Panc1 (cell line): ENCODE results near the gene CHSY1. TPM values are rescaled to one million over a fixed set of nuclear protein-coding genes. Genes with fewer than 3 reads are reported as not detected.

Experiments
- ATAC-seq: fragments of 200-7000 bp; cut with Tn5 transposase; 2 replicates; pipeline ENCODE4 v1.9.1; 2020; ENCODE audit warnings: mild to moderate bottlenecking, moderate library complexity
- BruUV-seq: library from RNA; stranded (reverse); fragments of 400-500 nt; replicated peaks from 2 replicates; lab custom pipeline; 2021; lab: Mats Ljungman, UMichigan
- CTCF ChIA-PET: fragments of 300-600 bp; sonication (Branson Sonifier 250); formaldehyde crosslinking; loops from one replicate; lab custom pipeline; 2022; ENCODE audit warnings: antibody characterized with exemption; lab: Charles Lee
- POLR2A ChIA-PET: fragments of 300-600 bp; sonication (Branson Sonifier 250); formaldehyde crosslinking; loops from one replicate; lab custom pipeline; 2022; ENCODE audit warnings: antibody characterized with exemption; lab: Charles Lee
- DNase-seq: peaks from one replicate; pipeline ENCODE4 v3.0.0-alpha.2; 2010; ENCODE audit warnings: low read depth, low spot score
- H3K27ac ChIP-seq: 2 replicates; pipeline ENCODE4 v1.5.1; 2011; ENCODE audit warnings: mild to moderate bottlenecking, low read length, inconsistent platforms
- H3K27me3 ChIP-seq: fragments of 200-500 bp; sonication (Bioruptor generic); 2 replicates; pipeline ENCODE4 v1.6.0; 2014; ENCODE audit warnings: low read length, inconsistent platforms; ENCODE audit not compliant: control insufficient read depth, insufficient read depth
- H3K36me3 ChIP-seq: fragments of 200-500 bp; sonication (Bioruptor generic); 2 replicates; pipeline ENCODE4 v1.5.1; 2014; ENCODE audit warnings: inconsistent platforms, mild to moderate bottlenecking, low read length, moderate library complexity; ENCODE audit not compliant: control insufficient read depth, insufficient read depth
- H3K4me1 ChIP-seq: 2 replicates; pipeline ENCODE4 v1.5.1; 2011; ENCODE audit warnings: inconsistent platforms, mild to moderate bottlenecking, low read length, moderate library complexity; ENCODE audit not compliant: control insufficient read depth, insufficient read depth
- H3K4me3 ChIP-seq, 2 experiments: 2 replicates each; pipeline ENCODE4 v1.5.1; 2011 to 2012; ENCODE audit warnings: low read depth in 2 of 2, low read length in 2 of 2, mild to moderate bottlenecking in 2 of 2, inconsistent platforms in 1 of 2, moderate library complexity in 1 of 2
- H3K9me3 ChIP-seq: fragments of 200-500 bp; sonication (Bioruptor generic); 2 replicates; pipeline ENCODE4 v1.5.1; 2014; ENCODE audit warnings: low read depth, mild to moderate bottlenecking, inconsistent platforms, low read length, moderate library complexity; ENCODE audit not compliant: control insufficient read depth, insufficient read depth
- POLR2AphosphoS5 ChIP-seq: IDR thresholded peaks from 2 replicates; pipeline ENCODE4 v1.6.1; 2012; ENCODE audit warnings: mild to moderate bottlenecking, low read depth, low read length, moderate library complexity
- SIN3A ChIP-seq: IDR thresholded peaks from 2 replicates; pipeline ENCODE4 v1.6.1; 2012; ENCODE audit warnings: low read depth, mild to moderate bottlenecking, low read length, moderate library complexity, borderline replicate concordance; ENCODE audit not compliant: insufficient read depth
- TCF7L2 ChIP-seq: IDR thresholded peaks from 2 replicates; pipeline ENCODE4 v1.6.1; 2011; ENCODE audit warnings: mild to moderate bottlenecking, low read depth, low read length, inconsistent platforms
- in situ Hi-C: cut with HindIII; loops from 2 replicates; pipeline ENCODE4 v1.10.0; 2016; ENCODE audit warnings: low sequenced_read_pairs, low pct_unique_long_range_greater_than_20kb
- intact Hi-C: fragments of 100-400 bp; cut with micrococcal nuclease; formaldehyde crosslinking; loops from one replicate; pipeline ENCODE4 v1.10.0; 2022; ENCODE audit not compliant: unreplicated experiment
- total RNA-seq: library from RNA; stranded (reverse); gene quantifications from one replicate; pipeline ENCODE4 v1.2.1, GENCODE V29; 2021; ENCODE audit not compliant: unreplicated experiment
- TF ChIP-seq, protein P1 (sequence below): fragments of 450-650 bp; IDR thresholded peaks from 2 replicates; pipeline ENCODE4 v1.5.1; 2017; ENCODE audit warnings: mild to moderate bottlenecking
- TF ChIP-seq, protein P2 (sequence below), 2 experiments: IDR thresholded peaks; 2 replicates each; pipeline ENCODE4 v1.6.1; 2011 to 2012; ENCODE audit warnings: low read depth in 2 of 2, control low read depth in 1 of 2, low read length in 1 of 2, mild to moderate bottlenecking in 1 of 2, moderate library complexity in 1 of 2; ENCODE audit not compliant: insufficient read depth in 1 of 2

Gene CHSY1
- total RNA-seq, 1 experiment from 2014 or later, result 50.8 TPM

DNA sequence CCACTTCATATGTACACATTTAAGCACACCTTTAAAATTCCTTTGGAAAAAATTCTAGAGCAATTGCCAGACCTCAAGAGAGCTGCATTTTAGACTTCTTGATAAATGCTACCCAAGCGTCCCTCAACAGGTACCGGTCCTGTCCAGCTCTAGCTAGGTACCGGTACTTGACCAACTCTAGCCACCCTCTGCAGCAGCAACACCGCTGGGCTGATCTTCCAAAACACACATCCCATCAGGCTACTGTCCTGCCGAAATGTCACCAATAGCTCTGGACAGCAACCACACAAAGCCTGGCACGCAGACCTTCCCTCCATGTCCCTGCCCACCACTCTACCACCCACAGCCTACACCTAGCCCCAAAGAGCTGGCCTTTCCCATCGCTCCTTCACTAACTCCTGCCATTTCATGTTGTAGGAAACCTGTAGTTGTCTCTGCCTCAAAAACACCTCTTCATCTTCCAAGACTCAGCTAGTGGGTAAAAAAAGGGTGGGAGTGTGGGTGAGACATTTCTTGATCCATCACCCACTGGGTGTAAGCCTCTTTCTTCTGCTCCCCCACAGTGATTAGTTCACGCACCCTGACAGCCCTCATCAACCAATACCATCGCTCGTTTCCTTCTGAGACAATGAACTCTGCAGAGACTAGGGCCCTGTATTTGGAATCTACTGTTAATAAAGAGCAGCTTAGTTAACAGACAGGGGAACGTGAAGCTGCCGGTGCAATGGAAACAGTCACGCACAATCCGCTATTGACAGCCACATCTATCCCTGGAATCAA, 6.8 kb downstream of the CHSY1 start:
- no peak for TF ChIP-seq TCF7L2
- TF ChIP-seq, protein P1, sequence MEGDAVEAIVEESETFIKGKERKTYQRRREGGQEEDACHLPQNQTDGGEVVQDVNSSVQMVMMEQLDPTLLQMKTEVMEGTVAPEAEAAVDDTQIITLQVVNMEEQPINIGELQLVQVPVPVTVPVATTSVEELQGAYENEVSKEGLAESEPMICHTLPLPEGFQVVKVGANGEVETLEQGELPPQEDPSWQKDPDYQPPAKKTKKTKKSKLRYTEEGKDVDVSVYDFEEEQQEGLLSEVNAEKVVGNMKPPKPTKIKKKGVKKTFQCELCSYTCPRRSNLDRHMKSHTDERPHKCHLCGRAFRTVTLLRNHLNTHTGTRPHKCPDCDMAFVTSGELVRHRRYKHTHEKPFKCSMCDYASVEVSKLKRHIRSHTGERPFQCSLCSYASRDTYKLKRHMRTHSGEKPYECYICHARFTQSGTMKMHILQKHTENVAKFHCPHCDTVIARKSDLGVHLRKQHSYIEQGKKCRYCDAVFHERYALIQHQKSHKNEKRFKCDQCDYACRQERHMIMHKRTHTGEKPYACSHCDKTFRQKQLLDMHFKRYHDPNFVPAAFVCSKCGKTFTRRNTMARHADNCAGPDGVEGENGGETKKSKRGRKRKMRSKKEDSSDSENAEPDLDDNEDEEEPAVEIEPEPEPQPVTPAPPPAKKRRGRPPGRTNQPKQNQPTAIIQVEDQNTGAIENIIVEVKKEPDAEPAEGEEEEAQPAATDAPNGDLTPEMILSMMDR, result no peak
- TF ChIP-seq, protein P2, sequence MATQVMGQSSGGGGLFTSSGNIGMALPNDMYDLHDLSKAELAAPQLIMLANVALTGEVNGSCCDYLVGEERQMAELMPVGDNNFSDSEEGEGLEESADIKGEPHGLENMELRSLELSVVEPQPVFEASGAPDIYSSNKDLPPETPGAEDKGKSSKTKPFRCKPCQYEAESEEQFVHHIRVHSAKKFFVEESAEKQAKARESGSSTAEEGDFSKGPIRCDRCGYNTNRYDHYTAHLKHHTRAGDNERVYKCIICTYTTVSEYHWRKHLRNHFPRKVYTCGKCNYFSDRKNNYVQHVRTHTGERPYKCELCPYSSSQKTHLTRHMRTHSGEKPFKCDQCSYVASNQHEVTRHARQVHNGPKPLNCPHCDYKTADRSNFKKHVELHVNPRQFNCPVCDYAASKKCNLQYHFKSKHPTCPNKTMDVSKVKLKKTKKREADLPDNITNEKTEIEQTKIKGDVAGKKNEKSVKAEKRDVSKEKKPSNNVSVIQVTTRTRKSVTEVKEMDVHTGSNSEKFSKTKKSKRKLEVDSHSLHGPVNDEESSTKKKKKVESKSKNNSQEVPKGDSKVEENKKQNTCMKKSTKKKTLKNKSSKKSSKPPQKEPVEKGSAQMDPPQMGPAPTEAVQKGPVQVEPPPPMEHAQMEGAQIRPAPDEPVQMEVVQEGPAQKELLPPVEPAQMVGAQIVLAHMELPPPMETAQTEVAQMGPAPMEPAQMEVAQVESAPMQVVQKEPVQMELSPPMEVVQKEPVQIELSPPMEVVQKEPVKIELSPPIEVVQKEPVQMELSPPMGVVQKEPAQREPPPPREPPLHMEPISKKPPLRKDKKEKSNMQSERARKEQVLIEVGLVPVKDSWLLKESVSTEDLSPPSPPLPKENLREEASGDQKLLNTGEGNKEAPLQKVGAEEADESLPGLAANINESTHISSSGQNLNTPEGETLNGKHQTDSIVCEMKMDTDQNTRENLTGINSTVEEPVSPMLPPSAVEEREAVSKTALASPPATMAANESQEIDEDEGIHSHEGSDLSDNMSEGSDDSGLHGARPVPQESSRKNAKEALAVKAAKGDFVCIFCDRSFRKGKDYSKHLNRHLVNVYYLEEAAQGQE (IDR thresholded peaks at IDR 0.05; ENCODE audit: insufficient read depth in 1 of 2, low read depth in 2 of 2, low read length in 1 of 2), result no peak
- TF ChIP-seq SIN3A, result no peak
- no peak for TF ChIP-seq POLR2AphosphoS5
- in situ Hi-C loops, result loop anchor here (5.0 kb wide), 1 partner anchor 53 kb away; no protein-coding TSS in a partner anchor
- Histone ChIP-seq H3K4me3 (no peak overlapping the region), H3K4me1 (peaks cover 79% of the 10 kb centered on the region), H3K27me3 (no peaks in the 10 kb centered on the region), H3K9me3 (no peaks in the 10 kb centered on the region), H3K27ac (no peak overlapping the region), H3K36me3 (peaks cover 4% of the 10 kb centered on the region; the same call in 1 of the 2 replicates)
- CTCF ChIA-PET, result no interaction called here
- no peak for ATAC-seq
- intact Hi-C loops, result loop anchor here (5.0 kb wide), 1 partner anchor 38 kb away; no protein-coding TSS in a partner anchor
- BruUV-seq, result no TSS peak
- DNase-seq, result no peak
- POLR2A ChIA-PET, result no interaction called here

DNA sequence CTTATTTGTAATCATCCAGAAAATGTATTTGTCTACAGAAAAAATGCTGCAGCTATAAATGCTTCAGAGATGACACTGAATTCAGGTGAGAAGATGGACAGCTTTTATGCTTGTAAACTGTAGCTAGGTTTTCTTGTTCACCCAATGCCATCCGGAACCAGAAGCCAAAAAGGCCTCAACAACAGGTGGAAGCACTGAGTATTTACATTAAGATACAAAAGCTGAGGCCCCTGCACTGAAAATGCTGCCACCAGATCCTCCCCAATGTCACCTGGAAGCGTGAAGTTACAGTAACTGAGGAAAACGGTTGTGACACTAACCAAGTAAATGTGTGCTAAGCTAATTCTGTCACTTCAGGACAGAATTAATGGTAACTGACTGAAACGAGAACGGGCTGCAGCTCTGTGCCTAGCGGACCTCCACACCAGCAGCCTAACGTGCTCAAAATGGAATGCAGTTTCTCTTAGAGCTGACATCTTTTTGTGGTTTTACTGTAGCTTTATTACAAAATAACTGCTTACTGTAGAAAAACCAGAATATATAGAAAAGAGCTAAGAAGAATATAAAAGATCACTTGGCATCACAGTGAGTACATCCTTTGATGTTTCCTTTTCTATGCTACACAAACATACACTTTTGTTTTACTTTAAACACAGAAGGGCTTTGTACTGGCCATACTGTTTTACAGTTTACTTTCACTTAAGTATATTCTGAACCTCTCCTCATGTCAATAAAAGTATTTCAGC, 7.6 kb downstream of the CHSY1 start:
- ChIA-PET CTCF (no interaction called here), POLR2A (no interaction called here)
- ATAC-seq (no peak), DNase-seq (no peak)
- no peaks in the 10 kb centered on the region for H3K27me3 ChIP-seq
- H3K36me3 ChIP-seq, result peaks cover 4% of the 10 kb centered on the region; the same call in 1 of the 2 replicates
- intact Hi-C loops, result loop anchor here (5.0 kb wide), 1 partner anchor 37 kb away; no protein-coding TSS in a partner anchor
- in situ Hi-C loops, result loop anchor here (5.0 kb wide), 1 partner anchor 52 kb away; no protein-coding TSS in a partner anchor
- H3K4me1 ChIP-seq, result peaks cover 77% of the 10 kb centered on the region
- H3K27ac ChIP-seq, result no peak overlapping the region
- TF ChIP-seq TCF7L2, result no peak
- no peak for TF ChIP-seq POLR2AphosphoS5
- TF ChIP-seq SIN3A, result no peak
- TF ChIP-seq, protein P2 (IDR thresholded peaks at IDR 0.05; ENCODE audit: insufficient read depth in 1 of 2, low read depth in 2 of 2, low read length in 1 of 2), result no peak
- TF ChIP-seq, protein P1, result no peak
- no peak overlapping the region for H3K4me3 ChIP-seq
- no TSS peak for BruUV-seq
- no peaks in the 10 kb centered on the region for H3K9me3 ChIP-seq
